Liver (tissue), 9 donors: ENCODE results near the gene OR10P1. TPM values are rescaled to one million over a fixed set of nuclear protein-coding genes. Genes with fewer than 3 reads are reported as not detected.

Experiments
- DNase-seq: peaks from one replicate; pipeline ENCODE4 v3.0.0-alpha.2; 2017; ENCODE audit warnings: low spot score
- H3K27ac ChIP-seq, 2 donors: one replicate each; pipeline ENCODE4 v1.7.0; 2013; ENCODE audit warnings: inconsistent platforms in 2 of 2, low read length in 2 of 2, control low read depth in 1 of 2, low read depth in 1 of 2, mild to moderate bottlenecking in 1 of 2
- H3K27me3 ChIP-seq, 4 donors: one replicate each; pipeline versions ENCODE4 v1.6.1 to v1.7.0; 2013; ENCODE audit warnings: low read length in 3 of 4, inconsistent platforms in 1 of 4, mild to moderate bottlenecking in 1 of 4, moderate library complexity in 1 of 4; ENCODE audit not compliant: control insufficient read depth in 4 of 4, insufficient read depth in 4 of 4
- H3K36me3 ChIP-seq, 4 donors: one replicate each; pipeline versions ENCODE4 v1.6.1 to v1.7.0; 2013; ENCODE audit warnings: low read length in 3 of 4, mild to moderate bottlenecking in 3 of 4, low read depth in 1 of 4, moderate library complexity in 1 of 4; ENCODE audit not compliant: control insufficient read depth in 4 of 4, insufficient read depth in 3 of 4
- H3K4me1 ChIP-seq, 4 donors: one replicate each; pipeline versions ENCODE4 v1.6.1 to v1.7.0; 2013; ENCODE audit warnings: low read length in 3 of 4, mild to moderate bottlenecking in 3 of 4, moderate library complexity in 1 of 4; ENCODE audit not compliant: control insufficient read depth in 4 of 4, insufficient read depth in 4 of 4
- H3K4me3 ChIP-seq, 3 donors: one replicate each; pipeline versions ENCODE4 v1.6.1 to v1.7.0; 2013; ENCODE audit warnings: low read length in 3 of 3, control low read depth in 1 of 3, low read depth in 1 of 3, mild to moderate bottlenecking in 1 of 3
- H3K9ac ChIP-seq, 2 donors: one replicate each; pipeline ENCODE4 v1.7.0; 2013; ENCODE audit warnings: low read length in 2 of 2, mild to moderate bottlenecking in 2 of 2, moderate library complexity in 2 of 2, control low read depth in 1 of 2, low read depth in 1 of 2
- H3K9me3 ChIP-seq, 4 donors: one replicate each; pipeline versions ENCODE4 v1.6.1 to v1.7.0; 2013; ENCODE audit warnings: low read length in 3 of 4; ENCODE audit not compliant: control insufficient read depth in 4 of 4
- ATF3 ChIP-seq: IDR thresholded peaks from 2 replicates; pipeline ENCODE4 v1.6.1; 2016; ENCODE audit warnings: antibody characterized with exemption
- CTCF ChIP-seq: fragments of 150-350 bp; IDR thresholded peaks from 2 replicates; pipeline ENCODE4 v1.5.1; 2017; ENCODE audit warnings: improper control_type of control experiment, low read depth, low read length; ENCODE audit not compliant: missing input control
- EGR1 ChIP-seq, 2 donors: IDR thresholded peaks; 2 replicates each; pipeline ENCODE4 v1.6.1; 2016 to 2018; ENCODE audit warnings: antibody characterized with exemption in 2 of 2, low read depth in 2 of 2
- FOXA1 ChIP-seq: IDR thresholded peaks from 2 replicates; pipeline ENCODE4 v1.6.1; 2016; ENCODE audit warnings: antibody characterized with exemption
- FOXA2 ChIP-seq: IDR thresholded peaks from 2 replicates; pipeline ENCODE4 v1.6.1; 2016; ENCODE audit warnings: antibody characterized with exemption
- GABPA ChIP-seq, 2 donors: IDR thresholded peaks in 1 of 2; conservative IDR thresholded peaks in 1 of 2; 2 replicates each; pipeline ENCODE4 v1.6.1; 2016; ENCODE audit warnings: antibody characterized with exemption in 2 of 2, mild to moderate bottlenecking in 1 of 2, moderate library complexity in 1 of 2
- HNF4A ChIP-seq, 2 donors: conservative IDR thresholded peaks; 2 replicates each; pipeline ENCODE4 v1.6.1; 2016; ENCODE audit warnings: antibody characterized with exemption in 2 of 2, mild to moderate bottlenecking in 2 of 2
- HNF4G ChIP-seq: IDR thresholded peaks from 2 replicates; pipeline ENCODE4 v1.6.1; 2016; ENCODE audit warnings: antibody characterized with exemption
- JUND ChIP-seq, 2 donors: IDR thresholded peaks; 2 replicates each; pipeline ENCODE4 v1.6.1; 2016; ENCODE audit warnings: antibody characterized with exemption in 2 of 2
- RAD21 ChIP-seq, 2 donors: IDR thresholded peaks; 2 replicates each; pipeline ENCODE4 v1.6.1; 2016; ENCODE audit warnings: antibody characterized with exemption in 2 of 2, mild to moderate bottlenecking in 2 of 2
- REST ChIP-seq: IDR thresholded peaks from 2 replicates; pipeline ENCODE4 v1.6.1; 2016; ENCODE audit warnings: antibody characterized with exemption, mild to moderate bottlenecking
- RXRA ChIP-seq, 2 donors: IDR thresholded peaks; 2 replicates each; pipeline ENCODE4 v1.6.1; 2017 to 2018; ENCODE audit warnings: antibody characterized with exemption in 2 of 2, mild to moderate bottlenecking in 1 of 2
- SP1 ChIP-seq: IDR thresholded peaks from 2 replicates; pipeline ENCODE4 v1.6.1; 2018; ENCODE audit warnings: antibody characterized with exemption, mild to moderate bottlenecking
- TAF1 ChIP-seq: conservative IDR thresholded peaks from 2 replicates; pipeline ENCODE4 v1.6.1; 2016; ENCODE audit warnings: antibody characterized with exemption, mild to moderate bottlenecking
- YY1 ChIP-seq: IDR thresholded peaks from 2 replicates; pipeline ENCODE4 v1.6.1; 2016; ENCODE audit warnings: antibody characterized with exemption, mild to moderate bottlenecking
- ZBTB33 ChIP-seq: IDR thresholded peaks from 2 replicates; pipeline ENCODE4 v1.6.1; 2016; ENCODE audit warnings: antibody characterized with exemption
- WGBS: extraction: QIAGEN DNeasy Blood & Tissue Kit; methylation state at CpG from one replicate; pipeline ENCODE4 v1.1.7; 2013; 5-methylcytosine and 5-hydroxymethylcytosine counted together
- polyA plus RNA-seq, 2 donors: library from polyadenylated mRNA; stranded (reverse) in 1 of 2; unstranded in 1 of 2; fragments of 200-250 nt in 1 of 2; fragments of >200 nt in 1 of 2; fragmentation: Nextera tagmentation in 1 of 2; extraction: Ambion mirVana in 1 of 2; gene quantifications; one replicate each; pipeline versions ENCODE4 v1.2.1 to v1.2.3, GENCODE V29; 2013 to 2015
- total RNA-seq, 2 donors: library from RNA; depleted of rRNA; stranded (reverse); fragments of >200 nt; gene quantifications; one replicate each; pipeline ENCODE4 v1.2.3, GENCODE V29; 2014
- donor health status: healthy.
- donor health status: healthy.
- donor health status: healthy.
- donor health status: healthy.
- donor health status: healthy.

Gene OR10P1
- total and polyA plus RNA-seq, 4 donors, result not detected

- DNase-seq, result no peak
- TF ChIP-seq REST, result no peak
- TF ChIP-seq CTCF, result no peak
- no peak for TF ChIP-seq RAD21 (IDR thresholded peaks at IDR 0.05)
- TF ChIP-seq EGR1 (IDR thresholded peaks at IDR 0.05; ENCODE audit: low read depth in 2 of 2), result no peak
- TF ChIP-seq FOXA1, result no peak
- TF ChIP-seq HNF4A (conservative IDR thresholded peaks at IDR 0.05), result no peak
- no peak for TF ChIP-seq SP1
- TF ChIP-seq YY1, result no peak
- TF ChIP-seq ATF3, result no peak
- TF ChIP-seq GABPA (IDR thresholded peaks at IDR 0.05 in 1 of 2, conservative IDR thresholded peaks at IDR 0.05 in 1 of 2), result no peak
- no peak for TF ChIP-seq HNF4G
- no peak for TF ChIP-seq TAF1
- no peak for TF ChIP-seq JUND (IDR thresholded peaks at IDR 0.05)
- no peak for TF ChIP-seq RXRA (IDR thresholded peaks at IDR 0.05)
- no peak for TF ChIP-seq FOXA2
- TF ChIP-seq ZBTB33, result no peak
- H3K4me1 ChIP-seq, result peaks cover 0 to 4% (median 0%) of the 10 kb centered on the region in 4 donors
- WGBS, result 73% methylated on average over 8 of the region's 8 CpGs
- peaks cover 0 to 4% (median 0%) of the 10 kb centered on the region in 4 donors for H3K27me3 ChIP-seq
- H3K9me3 ChIP-seq, result no peaks in the 10 kb centered on the region
- no peak overlapping the region for H3K27ac ChIP-seq
- no peak overlapping the region for H3K9ac ChIP-seq
- no peak overlapping the region for H3K4me3 ChIP-seq
- H3K36me3 ChIP-seq, result no peaks in the 10 kb centered on the region
These were observed 28.7 kb upstream of the OR10P1 start for GRCh38 chr12:55607821-55608594.
